Stimulated activated CD4-positive, alpha-beta T cell treated with anti-CD3 and anti-CD28 coated beads, Interleukin-1b, Interleukin-23, amount 100 ng/mL, for 1 hour (primary cell): ENCODE measurements around the gene MMD2.
"Not testable (repeated sequence)": the region's sequence is repeated elsewhere in the genome, so short reads cannot be mapped to it uniquely, and the experiment has no call there.

ENCODE experiments used
- DNase-seq, 2 donors: peaks; one replicate each; pipeline ENCODE4 v3.0.0-alpha.2; 2020; ENCODE audit warnings: low read depth in 2 of 2

Gene MMD2, protein sequence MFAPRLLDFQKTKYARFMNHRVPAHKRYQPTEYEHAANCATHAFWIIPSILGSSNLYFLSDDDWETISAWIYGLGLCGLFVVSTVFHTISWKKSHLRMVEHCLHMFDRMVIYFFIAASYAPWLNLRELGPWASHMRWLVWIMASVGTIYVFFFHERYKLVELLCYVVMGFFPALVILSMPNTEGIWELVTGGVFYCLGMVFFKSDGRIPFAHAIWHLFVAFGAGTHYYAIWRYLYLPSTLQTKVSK

DNA sequence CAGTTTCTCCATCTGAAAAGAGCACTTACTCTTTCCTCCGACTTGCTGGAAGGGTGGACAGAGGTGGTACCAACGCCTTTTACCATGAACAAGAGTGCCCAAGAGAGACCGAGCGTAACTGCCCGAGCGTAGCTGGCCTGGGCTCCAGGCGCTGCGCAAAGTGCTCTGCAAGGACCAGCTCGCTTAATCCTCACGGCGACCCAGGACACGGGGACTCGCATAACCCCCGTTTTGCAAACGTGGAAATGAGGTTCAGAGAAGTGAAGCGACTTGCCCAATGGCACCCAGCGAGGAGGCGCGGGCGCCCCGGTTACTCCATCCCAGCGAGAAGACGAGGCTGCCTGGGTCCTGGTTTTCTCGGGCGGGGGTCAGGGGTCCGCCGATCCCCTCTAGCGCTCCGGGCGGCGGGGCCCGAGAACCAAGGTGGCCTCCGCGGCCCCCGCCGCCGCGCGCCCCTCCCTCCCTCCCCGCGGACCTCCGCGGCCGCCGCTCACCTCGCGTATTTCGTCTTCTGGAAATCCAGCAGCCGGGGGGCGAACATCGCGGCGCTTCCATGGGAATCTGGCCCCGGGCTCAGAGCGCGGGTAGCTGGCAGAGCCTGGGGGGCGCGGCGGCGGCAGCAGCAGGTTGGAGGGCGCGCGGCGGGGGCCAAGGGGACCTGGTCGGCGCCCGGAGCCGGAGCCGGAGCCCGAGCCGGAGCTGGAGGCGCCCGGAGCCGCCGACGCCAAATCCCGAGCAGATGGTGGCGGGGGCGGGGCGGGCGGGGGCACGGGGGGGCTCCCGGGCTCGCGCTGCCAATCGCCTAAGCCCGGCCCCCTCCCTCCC, at the start of gene MMD2:
Gene MMD2 (minus strand): TSS at position 711 of the 825 bp plus-strand sequence. CDS start 170 bp downstream, at position 541.
- no peak for DNase-seq

DNA sequence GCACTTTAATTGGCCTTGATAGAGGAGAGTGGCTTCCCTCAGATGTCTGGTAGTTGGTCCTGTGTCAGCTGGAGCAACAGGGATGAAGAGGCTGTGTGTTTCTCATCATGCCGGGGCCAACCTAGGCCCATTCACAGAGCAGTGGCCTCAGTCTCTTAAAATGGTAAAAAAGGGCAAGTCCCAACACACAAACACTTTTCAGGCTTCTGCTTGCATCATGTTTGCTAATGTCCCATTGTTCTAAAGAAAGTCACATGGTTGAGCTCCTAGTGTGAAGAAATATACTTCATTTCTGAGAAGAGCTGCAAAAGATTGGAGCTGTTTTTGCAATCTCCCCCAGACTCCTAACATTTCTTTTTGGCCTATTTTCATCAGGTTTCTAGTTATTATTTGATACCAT, 46.1 kb upstream of the MMD2 start:
- DNase-seq = no peak

DNA sequence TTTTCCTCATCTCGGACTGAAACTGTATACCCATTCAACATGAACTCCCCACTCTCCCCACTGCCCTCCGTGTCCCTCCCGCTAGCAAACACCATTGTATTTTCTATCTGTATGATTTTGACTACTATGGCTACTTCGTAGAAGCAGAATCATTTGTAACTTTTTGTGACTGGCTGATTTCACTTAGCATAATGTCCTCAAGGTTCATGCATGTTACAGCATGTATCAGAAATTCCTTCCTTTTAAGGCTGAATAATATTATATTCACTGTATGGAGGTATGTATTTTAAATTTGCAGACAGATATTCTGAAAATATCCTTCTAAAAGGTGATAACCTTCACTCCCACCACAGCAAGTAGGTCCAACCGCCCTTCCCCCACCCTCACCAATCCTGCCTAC, 42.9 kb upstream of the MMD2 start:
- DNase-seq = no peak

DNA sequence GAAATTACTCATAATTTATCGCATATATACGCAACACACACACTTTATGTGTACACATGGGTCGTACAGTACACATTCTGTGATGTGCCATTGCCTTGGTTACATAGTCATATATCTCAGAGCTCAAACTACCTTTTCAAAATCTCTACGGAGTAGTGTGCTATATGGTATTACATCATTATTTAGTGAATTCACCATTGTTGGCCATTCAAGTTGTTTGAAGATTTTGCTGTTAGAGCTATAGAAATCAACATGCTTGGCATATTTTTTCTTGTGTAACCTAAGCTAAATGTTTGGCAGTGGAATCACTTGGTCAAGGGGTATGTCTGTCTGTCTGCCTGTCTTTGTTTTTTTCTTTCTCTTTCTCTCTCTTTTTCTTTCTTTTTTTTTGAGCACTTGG, 42.0 kb upstream of the MMD2 start:
- no peak for DNase-seq

GRCh38 chr7:4999369-4999950, 40.5 kb upstream of the MMD2 start:
- DNase-seq = no peak

GRCh38 chr7:4998910-4999309, 39.9 kb upstream of the MMD2 start:
- DNase-seq = no peak

DNA sequence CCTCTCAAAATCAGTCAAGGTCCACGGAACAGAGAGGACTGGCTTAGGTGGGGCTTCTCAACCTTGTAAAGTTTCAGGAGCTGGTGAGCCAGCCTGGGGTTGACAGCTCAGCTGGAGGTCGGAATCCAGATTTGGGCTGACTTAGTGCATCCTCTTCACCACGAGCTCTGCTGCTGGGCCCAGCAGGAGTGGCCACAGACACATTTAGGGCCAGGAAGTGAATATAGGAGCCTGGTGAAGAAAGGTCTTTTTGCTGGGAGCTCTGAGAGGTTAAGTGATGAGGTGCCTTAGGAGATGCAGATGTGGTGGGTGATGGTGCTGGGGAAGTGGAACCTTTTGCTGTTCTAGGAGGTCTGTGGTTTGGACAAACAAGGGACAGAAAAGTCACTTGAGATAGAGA, 39.3 kb upstream of the MMD2 start:
- DNase-seq = no peak

DNA sequence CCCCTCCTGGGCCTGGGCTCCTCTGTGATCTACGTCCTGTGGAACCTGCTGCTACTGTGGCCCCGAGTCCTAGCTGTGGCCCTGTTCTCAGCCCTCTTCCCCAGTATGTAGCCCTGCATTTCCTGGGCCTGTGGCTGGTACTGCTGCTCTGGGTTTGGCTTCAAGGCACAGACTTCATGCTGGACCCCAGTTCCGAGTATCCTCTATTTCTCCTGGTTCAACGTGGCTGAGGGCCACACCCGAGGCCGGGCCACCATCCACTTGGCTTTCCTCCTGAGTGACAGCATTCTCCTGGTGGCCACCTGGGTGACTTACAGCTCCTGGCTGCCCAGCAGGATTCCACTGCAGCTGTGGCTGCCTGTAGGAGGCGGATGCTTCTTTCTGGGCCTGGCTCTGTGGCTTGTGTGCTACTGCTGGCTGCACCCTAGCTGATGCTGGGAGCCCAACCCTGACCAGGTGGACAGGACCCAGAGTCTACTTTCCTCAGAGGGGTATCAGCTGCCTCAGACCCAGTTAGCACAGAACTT, 37.8 kb upstream of the MMD2 start:
- no peak for DNase-seq

- DNase-seq = no peak
Observed at GRCh38 chr7:4995429-4995969, 36.5 kb upstream of the MMD2 start.

- no peak for DNase-seq
Observed at GRCh38 chr7:4993471-4993870, 34.5 kb upstream of the MMD2 start.

GRCh38 chr7:4982741-4983140, 23.8 kb upstream of the MMD2 start:
- not testable (repeated sequence) for DNase-seq

DNA sequence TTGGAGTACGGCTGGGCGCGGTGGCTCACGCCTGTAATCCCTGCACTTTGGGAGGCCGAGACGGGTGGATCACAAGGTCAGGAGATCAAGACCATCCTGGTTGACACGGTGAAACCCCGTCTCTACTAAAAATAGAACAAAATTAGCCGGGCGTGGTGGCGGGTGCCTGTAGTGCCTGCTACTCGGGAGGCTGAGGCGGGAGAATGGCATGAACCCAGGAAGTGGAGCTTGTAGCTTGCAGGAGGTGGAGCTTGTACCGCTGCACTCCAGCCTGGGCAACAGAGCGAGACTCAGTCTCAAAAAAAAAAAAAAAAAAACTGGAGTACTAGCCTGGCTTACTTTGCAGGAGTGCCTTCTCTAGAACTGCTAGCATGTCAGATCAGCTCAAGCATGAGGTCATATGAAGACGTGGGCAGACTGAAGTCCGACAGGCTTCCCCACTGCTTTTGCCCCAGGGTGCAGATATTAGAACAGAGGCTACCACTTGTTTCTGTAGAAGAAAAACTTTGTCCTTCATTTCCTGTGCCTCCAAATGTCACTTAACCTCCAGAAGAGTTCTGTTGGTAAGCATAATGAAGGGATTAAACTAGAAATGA, 22.4 kb upstream of the MMD2 start:
- not testable (repeated sequence) for DNase-seq

- not testable (repeated sequence) for DNase-seq
Observed at GRCh38 chr7:4975626-4976025, 16.6 kb upstream of the MMD2 start.

DNA sequence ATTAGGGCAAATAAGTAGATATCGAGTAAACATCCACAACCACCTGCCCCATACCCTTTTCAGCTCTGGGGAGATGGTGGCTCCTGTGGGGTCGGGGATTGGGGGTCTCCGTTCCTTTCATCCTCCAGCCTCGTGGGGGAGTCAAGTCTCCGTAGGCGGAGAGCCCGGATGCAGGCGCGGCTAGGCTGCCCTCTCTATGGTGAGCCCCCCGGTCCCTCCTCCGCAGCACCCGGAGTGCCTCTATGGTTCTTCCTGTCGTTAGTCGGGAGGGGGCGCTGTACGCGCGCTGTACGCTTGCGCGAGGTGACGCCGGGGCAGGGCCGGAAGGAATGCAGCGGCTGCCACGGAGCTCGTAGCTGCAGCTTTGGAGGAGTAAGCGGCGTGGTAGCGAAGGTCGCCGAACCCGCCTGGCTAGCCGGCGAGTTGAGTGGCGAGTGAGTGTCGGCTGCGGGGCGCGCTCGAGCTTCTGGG, 14.8 kb upstream of the MMD2 start:
- peak; percentile 77 to 91 for DNase-seq

- DNase-seq = not testable (repeated sequence)
Observed at GRCh38 chr7:4972446-4972845, 13.5 kb upstream of the MMD2 start.

- DNase-seq = no peak
Observed at GRCh38 chr7:4965295-4966022, 6.5 kb upstream of the MMD2 start.

DNA sequence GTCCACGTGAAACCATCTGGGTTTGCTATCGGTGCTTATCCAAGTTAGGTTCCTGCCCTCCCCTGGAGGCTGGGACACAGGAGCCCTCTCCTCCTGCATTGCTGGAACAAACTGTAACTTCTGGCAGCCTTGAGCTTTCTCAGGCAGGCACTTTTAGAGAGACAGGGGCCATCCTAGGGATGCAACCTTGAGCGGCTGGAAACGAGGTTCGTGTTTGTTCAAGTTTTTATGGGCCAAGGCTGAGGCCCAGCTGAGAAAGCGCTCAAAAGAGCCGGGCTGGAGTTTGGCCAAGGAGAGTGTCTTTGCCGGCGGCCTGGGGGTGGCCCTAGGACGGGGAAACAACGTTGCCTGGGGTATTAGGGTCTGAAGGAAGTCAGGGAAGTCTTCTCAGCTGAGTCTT, 5.5 kb upstream of the MMD2 start:
- no peak for DNase-seq

GRCh38 chr7:4962872-4963775, 4.1 kb upstream of the MMD2 start:
- no peak for DNase-seq

- no peak for DNase-seq
Observed at GRCh38 chr7:4960363-4960762, 1.4 kb upstream of the MMD2 start.

- DNase-seq = no peak
Observed at GRCh38 chr7:4959893-4960292, 906 bp upstream of the MMD2 start.
